CD4-positive, alpha-beta T cell treated with Interleukin-4 for 1 hour (primary cell): ENCODE data around the gene LRRN4CL.
A peak's percentile ranks its signal among the peaks of the same experiment; 100 is the strongest.
"Not testable (repeated sequence)": the region's sequence is repeated elsewhere in the genome, so short reads cannot be mapped to it uniquely, and the experiment has no call there.

Source experiments
- DNase-seq, 2 donors: peaks; one replicate each; pipeline ENCODE4 v3.0.0-alpha.2; 2020 to 2022

The LRRN4CL gene

DNA sequence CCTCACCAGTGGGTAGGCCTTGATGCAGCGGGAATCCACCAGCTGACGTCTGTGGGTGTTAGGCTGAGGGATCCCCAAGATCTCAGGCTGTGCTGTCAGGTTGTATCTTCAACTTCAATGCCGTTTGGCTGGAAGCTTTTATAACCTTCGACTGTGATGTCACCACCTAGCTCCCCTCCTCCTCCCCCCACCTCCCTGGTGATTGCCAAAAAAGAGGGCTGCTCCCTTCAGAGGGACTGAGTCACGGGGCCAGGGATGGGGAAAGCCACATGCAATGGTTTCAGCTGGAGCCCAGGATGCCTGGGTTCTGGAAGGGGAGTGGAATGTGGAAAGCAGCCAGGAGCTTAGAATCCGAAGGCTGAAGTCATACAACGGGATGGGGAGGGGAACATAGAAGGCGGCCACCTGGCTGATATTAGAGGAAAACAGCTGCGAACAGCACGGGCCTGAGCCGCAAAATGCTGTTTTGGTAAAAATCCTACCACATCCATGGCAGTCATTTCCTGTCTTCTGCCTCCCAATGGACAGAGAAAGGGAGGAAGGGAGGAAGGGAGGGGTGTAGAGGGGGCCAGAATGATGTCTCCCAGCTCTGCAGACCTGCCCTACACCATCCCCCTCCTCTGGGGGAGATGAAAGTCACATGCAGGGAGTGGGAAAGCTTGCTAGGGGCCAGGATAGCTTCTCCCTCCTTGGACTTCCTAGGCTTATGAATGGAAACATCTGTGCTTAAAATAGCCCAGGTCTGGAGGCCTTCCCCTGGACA is at the start of gene LRRN4CL:
Gene LRRN4CL (minus strand): TSS at position 110 of the 763 bp plus-strand sequence. CDS start 1,022 bp downstream, outside the sequence.
- no peak for DNase-seq

DNA sequence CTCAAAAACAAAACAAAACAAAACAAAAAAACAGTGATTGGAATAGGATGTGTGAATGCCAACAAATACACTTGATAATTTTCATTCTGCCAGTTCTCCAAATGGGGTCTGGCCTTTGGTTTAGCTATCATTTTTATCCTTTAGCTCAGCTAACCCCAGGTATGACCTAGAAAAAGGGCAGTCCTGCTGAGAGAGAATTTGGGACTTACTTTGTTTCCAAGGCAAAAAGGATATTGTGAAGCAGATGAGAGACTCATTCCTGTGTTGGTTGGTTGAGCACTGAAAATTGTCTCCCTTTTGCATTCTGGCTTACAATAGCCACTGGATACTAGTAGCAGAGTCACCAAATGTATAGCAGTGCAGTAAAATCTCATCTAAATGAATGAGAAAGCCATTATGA is 47.9 kb upstream of the LRRN4CL start:
- no peak for DNase-seq

DNA sequence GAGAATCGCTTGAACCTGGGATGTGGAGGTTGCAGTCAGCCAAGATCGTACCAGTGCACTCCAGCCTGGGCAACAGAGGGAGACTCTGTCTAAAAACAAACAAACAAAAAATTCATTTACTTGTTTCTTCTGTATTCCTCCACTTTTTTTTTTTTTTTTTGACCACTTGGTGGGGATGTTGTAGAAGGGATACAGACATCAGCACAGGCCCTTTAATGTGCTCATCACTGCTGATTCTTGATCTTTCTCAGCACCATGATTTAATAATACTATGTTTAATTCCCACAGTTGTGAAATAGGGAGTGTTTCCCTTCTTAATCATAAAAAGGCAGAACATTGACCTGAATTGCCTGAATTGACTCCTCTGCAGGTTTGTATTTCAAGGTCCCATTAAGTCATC is 43.5 kb upstream of the LRRN4CL start:
- no peak for DNase-seq

DNA sequence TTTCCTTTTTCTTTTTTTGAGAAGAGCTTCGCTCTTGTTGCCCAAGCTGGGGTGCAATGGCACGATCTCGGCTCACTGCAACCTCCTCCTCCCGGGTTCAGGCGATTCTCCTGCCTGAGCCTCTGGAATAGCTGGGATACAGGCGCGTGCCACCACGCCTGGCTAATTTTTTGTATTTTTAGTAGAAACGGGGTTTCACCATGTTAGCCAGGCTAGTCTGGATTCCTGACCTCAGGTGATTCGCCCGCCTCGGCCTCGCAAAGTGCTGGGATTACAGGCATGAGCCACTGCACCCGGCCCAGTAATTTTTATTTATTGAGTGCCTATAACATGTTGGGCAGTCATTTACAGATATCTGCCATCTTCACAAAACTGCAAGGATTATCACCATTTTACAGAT is 40.7 kb upstream of the LRRN4CL start:
- not testable (repeated sequence) for DNase-seq

DNA sequence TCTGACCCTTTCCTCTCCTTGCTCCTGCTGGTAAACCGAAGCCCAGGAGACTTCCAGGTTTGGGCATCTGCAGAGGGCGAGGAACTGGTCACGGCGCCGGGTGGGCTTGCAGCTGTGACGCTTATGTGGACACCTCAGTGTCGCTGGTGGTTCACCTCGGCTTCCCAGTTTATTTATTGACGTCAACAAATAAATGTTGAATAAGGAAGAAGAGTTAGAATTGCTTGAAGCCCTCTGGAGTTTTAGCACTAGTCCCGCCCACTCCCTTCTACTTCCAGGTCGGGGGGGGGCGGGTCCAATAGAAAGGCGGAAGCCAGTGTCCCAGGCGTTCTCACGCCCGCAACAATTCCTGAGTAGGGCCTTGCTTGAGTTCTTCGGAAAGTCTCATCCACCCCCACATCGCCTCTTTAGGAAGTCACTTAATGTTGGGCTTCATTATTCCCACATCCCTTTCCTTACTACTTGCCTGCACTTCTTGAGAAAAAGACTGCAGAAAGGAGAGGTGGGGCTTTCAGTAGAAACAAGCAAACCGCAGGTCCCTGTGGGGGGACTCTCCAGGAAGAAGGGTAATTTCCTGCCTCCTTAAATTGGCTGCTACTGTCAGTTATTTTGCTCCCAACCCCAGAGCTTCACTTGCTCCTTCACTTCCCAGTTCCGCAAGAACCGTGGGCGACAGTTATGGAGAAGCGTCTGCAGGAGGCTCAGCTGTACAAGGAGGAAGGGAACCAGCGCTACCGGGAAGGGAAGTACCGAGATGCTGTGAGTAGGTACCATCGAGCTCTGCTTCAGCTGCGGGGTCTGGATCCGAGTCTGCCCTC is 39.0 kb upstream of the LRRN4CL start, which contains the start of gene TTC9C:
Gene TTC9C (plus strand): TSS at position 316 of the 818 bp plus-strand sequence. CDS start 363 bp downstream, at position 679.
- DNase-seq = peak; percentile 86 to 87

DNA sequence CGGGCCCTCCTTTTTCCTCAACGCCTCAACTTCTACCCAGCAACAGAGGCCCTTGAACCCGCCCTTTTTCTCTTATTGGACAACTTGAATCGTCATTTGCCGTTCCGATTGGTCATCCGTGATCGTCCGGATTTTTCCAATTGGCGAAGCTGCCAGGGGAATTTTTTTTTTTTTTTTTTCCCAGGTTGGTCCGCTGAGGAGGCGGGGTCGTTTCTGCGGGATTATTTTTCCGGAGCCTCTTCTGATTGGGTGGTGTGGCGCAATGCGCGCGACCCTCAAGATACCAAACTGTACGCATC is 38.5 kb upstream of the LRRN4CL start:
- peak; percentile 93 to 97 for DNase-seq

DNA sequence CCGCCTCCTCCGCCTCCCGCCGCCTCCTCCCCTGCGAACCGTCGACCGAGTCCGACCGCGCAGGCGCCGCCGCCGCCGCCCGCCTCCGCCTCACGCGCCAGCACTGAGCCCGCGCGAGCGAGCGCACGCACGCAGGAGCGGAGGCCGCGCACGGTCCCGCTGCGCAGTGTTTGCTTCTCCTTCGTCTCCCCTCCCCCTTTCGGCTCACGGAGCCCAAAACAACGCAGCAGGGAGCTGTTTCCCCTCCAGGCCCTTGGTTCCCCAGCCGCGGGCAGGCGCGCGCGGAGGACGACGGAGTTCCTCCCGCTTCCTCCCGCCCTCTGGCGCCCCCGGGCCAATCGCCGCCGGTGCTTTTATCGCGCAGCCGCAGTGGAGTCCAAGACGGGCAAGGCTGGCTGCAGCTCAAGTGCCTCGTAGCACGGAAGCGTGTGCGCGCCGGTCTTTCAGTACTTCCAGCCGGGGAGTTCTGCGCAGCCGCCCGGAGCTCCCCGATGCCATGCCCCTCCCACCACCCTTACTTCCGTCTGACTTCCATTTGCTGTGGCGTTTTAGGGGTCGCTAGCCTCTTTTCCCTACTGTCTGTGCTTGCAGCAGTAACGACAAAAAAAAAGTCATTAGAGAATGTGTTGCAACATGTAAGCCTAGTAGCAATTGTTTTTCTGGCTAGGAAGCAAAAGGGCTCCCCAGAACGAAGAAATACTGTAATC is 38.0 kb upstream of the LRRN4CL start, which contains the start of gene HNRNPUL2:
Gene HNRNPUL2 (minus strand): TSS at position 293 of the 707 bp plus-strand sequence. CDS start 301 bp downstream, outside the sequence.
- peak; percentile 99 for DNase-seq

DNA sequence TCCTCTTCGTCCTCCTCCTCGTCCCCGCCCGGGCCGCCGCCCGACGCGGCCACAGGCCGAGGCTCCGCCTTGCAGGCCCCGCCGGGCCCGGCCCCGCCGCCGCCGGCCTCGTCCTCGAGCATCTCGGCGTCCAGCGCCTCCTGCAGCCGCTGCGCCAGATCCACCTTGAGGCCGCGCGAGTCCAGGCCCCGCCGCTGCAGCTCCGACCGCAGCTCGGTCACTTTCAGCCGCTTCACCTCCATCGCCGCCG is 37.5 kb upstream of the LRRN4CL start:
- DNase-seq = no peak

DNA sequence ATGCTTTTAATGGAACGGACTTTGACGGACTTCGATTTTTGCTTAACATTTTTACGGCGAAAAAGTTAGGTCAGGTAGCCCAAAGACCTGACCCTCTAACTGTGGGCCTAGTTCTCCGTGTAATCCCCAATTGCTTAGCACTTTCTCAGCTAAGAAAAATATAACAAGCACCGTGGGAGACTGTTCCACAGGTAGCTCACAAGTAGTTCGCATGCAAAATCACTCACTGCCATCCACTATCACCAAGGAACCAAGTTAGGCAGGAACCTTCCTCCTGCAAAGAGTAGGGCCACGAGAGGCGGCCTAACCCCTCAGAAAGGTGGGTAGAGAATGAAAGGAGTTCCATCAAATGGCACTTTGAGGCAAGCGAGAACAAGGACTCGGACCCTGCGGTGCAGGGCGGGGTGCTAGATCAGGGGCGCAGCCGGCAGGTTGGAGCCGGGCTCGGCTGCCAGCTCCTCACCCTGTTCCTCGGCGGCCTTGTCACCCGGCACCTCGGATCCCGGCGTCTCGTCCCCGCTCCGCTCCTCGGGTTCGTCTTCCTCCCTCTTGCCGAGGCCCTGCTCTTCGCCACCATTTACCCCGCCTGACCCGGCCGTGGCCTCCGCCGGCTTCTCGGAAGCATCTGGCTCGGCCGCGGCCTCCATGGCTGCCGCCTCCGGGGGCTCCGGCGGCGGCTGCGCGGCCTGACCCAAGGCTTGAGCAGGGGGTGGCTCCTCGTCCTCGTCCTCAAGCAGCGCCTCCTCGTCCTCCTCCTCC is 37.0 kb upstream of the LRRN4CL start:
- DNase-seq = no peak

DNA sequence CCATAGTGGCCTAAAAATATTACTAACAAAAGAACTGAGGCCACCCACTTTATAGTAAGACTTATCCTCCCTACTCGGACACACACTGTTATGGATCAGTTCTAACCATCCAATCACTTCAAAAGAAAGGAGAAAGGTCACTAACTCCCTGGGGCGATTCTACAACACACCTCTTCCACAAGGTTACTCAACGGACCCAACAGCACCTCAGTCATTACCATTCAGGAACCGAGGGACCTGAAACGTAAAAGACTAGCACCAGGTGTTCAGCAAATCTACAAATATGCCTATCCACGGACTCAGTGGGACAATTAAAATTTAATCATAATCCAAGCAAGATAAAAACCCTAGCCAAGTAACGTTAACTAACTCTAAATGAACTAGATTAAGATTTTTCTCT is 36.3 kb upstream of the LRRN4CL start:
- DNase-seq = no peak

DNA sequence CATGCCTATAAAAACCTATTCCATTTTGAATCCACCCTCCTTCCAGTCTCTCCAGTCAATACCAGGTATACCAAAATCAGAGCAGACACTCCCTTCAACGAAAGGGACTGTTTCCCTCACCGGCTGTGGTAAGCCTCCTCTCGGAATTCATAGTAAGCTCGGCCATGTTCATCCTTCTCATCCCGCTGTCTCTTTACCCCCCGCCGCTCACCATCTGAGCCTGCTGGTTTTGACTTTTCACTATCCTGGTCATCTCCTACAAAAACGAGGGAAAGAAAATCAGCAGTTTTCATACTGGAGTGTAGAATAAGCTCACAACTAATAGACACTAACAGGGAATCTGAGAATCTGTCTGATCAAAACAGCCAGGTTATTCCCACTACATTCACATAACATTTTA is 34.8 kb upstream of the LRRN4CL start:
- no peak for DNase-seq

DNA sequence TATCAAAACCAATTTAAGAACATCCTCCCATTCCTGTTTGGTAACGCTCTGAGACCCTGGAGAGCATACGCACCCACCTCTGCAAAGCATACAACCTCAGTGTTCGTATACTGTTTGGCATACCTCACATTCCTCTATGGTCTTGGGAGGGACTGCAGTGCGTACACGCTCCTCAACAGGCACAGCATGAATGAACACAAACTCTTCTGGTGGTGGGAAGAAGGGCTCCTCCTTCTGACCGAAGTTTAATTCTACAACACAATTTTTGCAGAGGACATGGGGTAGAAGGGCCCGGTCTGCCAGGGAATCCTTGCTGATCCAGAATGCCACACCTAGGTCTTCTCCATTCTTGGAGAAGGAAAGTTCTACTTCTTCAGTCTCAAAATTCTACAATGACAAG is 32.7 kb upstream of the LRRN4CL start:
- DNase-seq = no peak

DNA sequence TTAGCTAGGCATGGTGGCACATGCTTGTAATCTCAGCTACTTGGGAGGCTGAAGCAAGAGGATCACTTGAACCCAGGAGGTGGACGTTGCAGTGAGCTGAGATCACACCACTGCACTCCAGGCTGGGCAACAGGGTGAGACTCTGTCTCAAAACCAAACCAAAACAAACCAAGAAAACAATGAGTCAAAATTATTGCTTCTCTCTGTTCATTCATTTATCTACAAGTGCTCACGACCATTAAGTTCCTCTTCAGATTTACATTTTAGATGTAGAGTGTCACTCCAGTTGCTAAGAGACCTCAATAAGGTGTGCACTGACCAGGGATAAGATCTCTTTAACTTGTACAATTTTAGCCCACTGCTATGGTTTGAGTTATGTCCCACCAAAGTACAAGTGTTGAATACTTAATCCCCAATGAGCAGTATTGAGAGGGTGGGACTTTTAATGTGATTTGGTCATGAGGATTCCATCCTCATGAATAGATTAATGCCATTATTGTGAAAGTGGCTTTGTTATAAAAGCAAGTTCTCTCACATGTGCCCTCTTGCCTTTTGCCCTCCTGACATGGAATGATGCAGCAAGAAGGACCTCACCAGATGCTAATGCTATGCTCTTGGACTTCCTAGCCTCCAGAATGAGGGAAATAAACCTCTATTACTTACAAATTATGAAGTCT is 30.1 kb upstream of the LRRN4CL start:
- no peak for DNase-seq

DNA sequence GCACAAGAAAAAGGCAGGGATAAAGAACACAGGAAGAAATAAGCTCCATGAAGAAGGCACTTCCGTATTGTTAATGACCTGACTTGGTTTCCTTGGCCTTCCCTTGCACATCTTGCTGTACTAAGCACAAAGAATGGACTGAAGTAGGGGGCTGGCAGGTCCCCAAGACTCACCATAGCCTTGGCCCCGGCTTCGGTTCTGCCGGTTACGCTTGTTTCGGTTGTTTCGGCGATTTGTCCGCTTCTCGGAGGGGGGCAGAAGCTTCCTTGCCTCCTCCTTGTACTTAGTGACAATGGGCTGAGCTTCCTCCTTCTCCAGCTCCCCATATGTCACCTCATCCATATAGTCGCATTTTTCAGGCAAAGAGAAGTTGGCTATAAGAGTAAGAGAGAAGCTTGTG is 27.5 kb upstream of the LRRN4CL start:
- no peak for DNase-seq

DNA sequence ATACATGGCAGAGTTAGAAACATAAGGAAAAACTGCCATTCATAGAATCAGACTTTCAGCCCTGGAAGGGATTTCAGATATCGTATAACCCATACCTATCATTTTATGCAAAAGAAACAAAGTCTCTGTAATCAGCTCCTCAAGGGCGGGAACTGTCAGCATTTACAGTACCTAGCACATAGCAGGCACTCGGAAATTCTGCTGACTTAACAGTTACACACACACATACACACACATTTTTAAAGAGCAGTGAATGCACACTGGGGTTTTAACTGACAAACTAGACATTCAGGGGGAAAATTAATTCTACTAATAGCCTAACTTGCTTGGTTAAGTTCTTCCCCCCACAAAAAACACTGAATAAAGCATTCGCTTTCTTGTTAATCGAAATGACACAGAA is 26.9 kb upstream of the LRRN4CL start:
- DNase-seq = no peak

DNA sequence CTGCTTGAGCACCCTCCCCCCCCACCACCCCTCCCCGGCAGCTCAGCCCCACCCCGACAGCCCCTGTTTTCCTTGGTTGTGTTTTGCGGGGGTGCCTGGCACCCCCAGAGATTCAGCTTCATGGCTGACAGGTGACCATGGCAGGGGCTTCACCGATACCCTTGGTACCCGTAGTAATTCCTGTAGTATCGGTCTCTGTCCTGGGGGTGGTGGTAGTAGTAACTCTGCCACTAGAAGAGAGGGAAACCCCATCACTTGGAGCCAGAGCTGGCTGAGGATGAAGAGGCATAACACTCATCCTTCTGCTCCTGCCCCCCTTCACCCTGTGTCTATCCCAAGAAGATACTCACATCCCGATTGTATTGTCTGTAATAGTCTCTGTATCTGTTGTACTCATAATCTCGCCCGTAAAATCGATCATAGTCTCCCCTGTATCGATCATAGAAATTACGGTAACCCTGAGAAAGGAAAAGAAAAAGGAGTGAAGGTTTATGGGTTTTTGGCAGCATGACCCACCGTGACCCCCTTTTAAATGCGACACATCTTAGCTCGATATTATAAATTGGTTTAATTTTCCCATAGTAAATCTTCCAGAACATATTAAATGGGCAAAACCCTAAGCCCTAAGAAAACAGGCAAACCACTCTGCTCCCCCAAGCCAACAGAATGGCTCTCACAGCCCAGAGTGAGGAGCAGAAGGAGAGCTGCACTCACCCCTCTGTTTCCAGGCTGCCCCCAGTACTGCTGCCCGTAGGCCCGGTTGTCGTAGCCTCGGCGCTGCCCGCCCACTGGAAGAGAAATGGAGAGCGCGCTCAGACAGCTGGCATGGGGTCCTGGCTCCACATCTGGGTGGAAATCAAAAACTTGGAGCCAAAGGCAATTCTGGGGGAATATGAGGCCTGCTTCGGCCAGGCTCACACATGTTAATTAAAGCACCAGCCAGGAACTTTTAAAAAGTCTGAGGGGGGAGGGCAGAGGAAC is 26.1 kb upstream of the LRRN4CL start:
- no peak for DNase-seq

DNA sequence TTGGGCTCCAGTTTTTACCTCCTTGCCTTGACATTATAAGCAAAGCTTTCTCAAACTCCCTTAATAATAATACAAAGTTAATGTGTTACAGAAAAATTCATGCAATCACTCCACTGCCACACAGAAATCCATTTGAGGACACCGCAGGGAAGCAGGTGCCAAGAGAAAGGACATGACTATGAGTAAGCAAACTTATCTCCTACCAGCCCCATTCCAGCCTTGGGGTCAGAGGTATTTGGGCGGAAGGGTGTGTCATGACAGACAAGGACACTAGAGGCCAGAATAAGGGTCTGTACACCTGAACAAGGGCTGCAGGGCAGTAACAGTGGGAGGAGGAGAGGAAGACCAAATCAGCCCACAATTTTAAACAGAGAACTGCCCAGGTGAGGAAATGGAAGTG is 24.0 kb upstream of the LRRN4CL start:
- DNase-seq = no peak

DNA sequence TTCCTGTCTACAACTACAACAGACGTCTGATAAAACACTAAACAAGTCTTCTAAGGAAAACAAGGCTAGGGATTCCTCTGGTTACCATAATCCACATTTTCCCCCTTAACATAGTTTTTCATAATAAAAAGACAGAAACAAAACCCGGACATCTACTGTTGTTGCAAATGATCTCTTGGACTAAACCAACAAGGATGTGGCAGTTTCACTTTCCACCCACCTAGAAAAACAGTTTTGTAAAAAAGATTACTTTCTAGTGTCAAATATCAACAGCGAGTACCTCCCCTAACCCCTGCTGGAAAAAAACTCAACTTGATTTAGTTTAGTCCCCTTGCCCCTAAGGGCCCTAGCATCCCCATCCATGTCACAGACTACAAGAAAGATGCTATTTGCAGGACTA is 23.5 kb upstream of the LRRN4CL start:
- DNase-seq = no peak

DNA sequence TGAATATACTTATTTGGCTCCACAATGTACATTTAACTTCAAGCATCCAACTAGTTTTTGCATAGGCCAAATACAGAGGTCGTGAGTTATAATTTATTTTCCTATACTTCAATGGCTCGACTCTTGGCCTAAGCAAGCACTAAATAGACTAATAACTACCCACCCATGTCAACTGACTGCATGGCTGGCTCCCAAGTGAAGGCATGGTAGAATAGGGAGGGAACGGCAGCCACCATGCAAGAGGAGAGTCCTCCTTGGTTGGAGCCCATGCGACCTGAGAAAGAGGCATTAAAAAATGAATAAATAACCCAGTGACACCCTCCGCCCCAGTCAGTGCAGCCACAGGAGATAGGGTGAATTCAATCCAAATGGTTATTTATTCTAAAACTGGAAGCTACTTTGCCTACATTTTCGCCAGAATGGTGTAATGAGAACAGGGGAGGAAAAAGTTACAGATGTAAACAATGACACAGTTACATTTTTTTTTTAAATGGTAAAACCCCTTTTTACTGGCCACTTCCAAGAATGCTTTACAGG is 23.0 kb upstream of the LRRN4CL start:
- DNase-seq = no peak

DNA sequence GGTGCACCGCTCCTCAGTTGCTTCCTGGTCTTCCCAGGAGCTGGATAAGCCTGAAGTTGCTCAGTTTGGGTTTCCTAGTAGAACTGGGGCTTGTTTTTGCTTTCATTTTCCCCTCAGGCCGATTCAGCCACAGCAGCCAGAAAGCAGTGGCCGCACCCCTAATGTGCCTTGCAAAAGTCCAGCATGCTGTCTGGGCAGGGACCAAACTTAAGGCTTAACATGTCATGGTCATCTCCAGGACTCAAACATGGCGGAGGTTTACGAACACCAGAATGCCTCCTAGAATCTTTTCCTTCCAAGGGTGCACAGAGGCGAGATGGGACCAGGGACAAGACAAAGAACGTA is 20.6 kb upstream of the LRRN4CL start:
- no peak for DNase-seq
